ENCODE results near the gene NID2.

The NID2 gene

DNA sequence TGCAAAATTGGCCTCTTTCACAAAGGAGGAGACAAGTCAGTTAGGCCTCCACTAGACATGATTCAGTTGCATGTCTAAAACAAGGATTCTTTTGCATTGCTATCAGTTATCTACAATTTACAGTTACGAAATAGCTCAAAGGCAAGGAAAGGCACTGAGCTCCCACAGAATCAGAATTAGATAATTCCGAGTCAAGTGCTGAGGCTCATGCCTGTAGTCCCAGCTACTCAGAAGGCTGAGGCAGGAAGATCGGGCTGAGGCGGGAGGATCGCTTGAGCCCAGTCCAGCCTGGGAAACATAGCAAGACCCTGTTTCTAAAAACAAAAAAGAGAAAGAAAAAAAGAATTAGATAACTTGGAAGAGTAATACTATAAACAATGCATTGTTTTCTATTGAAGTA is 91.8 kb downstream of the NID2 start:
- Histone ChIP-seq H3K4me1 (peaks cover 11% of the 10 kb centered on the region; the same call in 1 of the 2 replicates), H3K27me3 (no peaks in the 10 kb centered on the region), H3K9me3 (no peaks in the 10 kb centered on the region), H3K4me3 (ENCODE audit: low read depth, low read length) (no peak overlapping the region), H3K36me3 (no peaks in the 10 kb centered on the region)
- DNase-seq: no peak
- TF ChIP-seq, protein P1, sequence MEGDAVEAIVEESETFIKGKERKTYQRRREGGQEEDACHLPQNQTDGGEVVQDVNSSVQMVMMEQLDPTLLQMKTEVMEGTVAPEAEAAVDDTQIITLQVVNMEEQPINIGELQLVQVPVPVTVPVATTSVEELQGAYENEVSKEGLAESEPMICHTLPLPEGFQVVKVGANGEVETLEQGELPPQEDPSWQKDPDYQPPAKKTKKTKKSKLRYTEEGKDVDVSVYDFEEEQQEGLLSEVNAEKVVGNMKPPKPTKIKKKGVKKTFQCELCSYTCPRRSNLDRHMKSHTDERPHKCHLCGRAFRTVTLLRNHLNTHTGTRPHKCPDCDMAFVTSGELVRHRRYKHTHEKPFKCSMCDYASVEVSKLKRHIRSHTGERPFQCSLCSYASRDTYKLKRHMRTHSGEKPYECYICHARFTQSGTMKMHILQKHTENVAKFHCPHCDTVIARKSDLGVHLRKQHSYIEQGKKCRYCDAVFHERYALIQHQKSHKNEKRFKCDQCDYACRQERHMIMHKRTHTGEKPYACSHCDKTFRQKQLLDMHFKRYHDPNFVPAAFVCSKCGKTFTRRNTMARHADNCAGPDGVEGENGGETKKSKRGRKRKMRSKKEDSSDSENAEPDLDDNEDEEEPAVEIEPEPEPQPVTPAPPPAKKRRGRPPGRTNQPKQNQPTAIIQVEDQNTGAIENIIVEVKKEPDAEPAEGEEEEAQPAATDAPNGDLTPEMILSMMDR (IDR thresholded peaks at IDR 0.05; ENCODE audit: low read depth, low read length): no peak

DNA sequence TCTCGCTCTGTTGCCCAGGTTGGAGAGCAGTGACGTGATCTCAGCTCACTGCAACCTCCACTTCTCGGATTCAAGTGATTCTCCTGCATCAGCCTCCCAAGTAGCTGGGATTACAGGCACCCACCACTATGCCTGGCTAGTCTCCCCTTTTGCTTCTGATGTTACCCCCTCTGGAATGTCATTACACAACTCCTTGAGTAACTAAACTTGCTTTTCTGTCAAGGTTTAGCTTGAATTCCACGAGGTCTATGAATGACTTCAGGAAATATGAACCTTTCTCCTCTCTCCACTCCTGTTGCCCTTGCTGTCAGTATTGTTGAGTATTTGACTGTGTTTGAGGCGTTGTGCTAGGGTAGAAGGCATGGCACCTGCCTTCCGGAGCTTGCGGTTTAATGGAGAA is 96.3 kb downstream of the NID2 start:
- H3K27me3 ChIP-seq: no peaks in the 10 kb centered on the region
- no peak for DNase-seq
- no peak overlapping the region for H3K4me3 ChIP-seq (ENCODE audit: low read depth, low read length)
- H3K36me3 ChIP-seq: no peaks in the 10 kb centered on the region
- H3K9me3 ChIP-seq: no peaks in the 10 kb centered on the region
- H3K4me1 ChIP-seq: peaks cover 7% of the 10 kb centered on the region; the same call in 1 of the 2 replicates
- TF ChIP-seq, protein P1 (IDR thresholded peaks at IDR 0.05; ENCODE audit: low read depth, low read length): no peak

DNA sequence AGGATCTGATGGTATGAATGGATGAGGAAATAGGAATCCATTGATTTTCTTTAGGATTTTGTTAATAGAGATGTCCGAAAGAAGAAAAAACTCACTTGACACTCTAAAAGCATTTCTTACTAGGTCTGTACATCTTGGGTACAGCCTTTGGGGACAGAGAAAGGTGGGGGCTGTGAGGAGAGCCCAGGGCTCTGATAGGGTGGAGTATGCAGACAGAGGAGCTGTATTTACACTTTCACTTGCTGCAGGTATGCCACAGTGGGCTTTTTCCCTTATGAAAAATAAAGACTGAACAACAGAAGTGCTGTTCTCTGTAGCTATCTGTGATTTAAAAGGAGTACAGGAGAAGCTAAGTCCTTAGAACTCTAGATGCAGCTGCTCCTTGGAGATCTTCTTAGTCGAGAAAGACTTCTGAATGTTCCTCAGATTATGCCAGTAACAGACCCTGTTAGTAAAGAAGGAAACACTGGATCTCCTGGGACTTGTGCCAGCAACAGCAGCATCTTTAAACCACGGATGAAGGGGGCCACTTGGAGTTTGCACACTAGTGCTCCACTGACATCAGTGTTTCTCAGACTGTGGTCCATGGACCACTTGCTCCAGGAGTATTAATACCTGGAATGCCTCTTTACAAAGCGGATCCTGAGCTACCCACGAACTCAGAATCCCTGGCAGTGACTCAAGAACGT is 98.9 kb downstream of the NID2 start:
- DNase-seq: no peak
- Histone ChIP-seq H3K9me3 (no peaks in the 10 kb centered on the region), H3K27me3 (no peaks in the 10 kb centered on the region), H3K4me3 (ENCODE audit: low read depth, low read length) (no peak overlapping the region), H3K4me1 (peaks cover 7% of the 10 kb centered on the region; the same call in 1 of the 2 replicates), H3K36me3 (no peaks in the 10 kb centered on the region)
- TF ChIP-seq, protein P1 (IDR thresholded peaks at IDR 0.05; ENCODE audit: low read depth, low read length): no peak

DNA sequence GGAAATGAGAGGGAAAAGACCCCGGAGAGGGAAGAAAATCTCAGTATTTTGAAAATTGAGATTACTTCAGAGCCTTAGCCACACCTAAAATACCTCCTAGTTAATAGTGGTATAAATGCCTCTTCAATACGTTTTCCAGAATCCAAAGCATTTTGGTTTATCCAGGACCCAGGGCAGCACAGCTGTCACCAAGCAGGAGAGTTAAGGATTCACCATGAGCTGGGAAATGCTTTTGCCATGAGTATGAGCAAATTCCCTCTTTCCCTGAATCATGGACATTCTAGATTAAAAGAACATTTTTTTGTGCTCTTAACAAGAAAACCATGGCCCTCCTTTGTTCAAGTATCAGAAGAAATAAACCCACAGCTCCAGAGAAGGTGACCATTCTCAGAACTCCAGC is 101.3 kb downstream of the NID2 start:
- Histone ChIP-seq H3K36me3 (peaks cover 4% of the 10 kb centered on the region; the same call in 1 of the 2 replicates), H3K4me3 (ENCODE audit: low read depth, low read length) (no peak overlapping the region), H3K9me3 (no peaks in the 10 kb centered on the region), H3K4me1 (peaks cover 3% of the 10 kb centered on the region; the same call in 1 of the 2 replicates), H3K27me3 (no peaks in the 10 kb centered on the region)
- TF ChIP-seq, protein P1 (IDR thresholded peaks at IDR 0.05; ENCODE audit: low read depth, low read length): no peak
- no peak for DNase-seq

DNA sequence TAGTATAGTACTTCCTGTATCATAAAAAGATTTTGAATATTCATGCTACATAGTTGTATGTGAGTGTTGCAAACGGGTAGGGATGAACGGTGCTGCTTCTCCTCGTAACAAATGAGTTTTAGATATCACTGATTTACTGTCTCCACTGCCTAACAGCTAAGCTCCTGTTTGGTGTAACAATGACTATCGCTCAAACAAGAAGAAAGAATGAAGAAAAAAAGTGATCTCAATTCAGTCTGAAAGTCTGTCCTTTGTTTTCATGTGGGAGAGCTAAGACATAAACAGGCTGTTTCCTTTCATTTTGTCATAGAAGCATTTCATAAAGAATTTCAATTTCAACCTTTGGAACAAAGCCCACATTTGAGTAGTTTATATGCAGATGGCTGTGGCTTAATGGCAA is 105.6 kb downstream of the NID2 start:
- Histone ChIP-seq H3K4me1 (no peaks in the 10 kb centered on the region; the same call in 1 of the 2 replicates), H3K4me3 (ENCODE audit: low read depth, low read length) (no peak overlapping the region), H3K9me3 (no peaks in the 10 kb centered on the region), H3K36me3 (peaks cover 12% of the 10 kb centered on the region; the same call in 1 of the 2 replicates), H3K27me3 (no peaks in the 10 kb centered on the region)
- TF ChIP-seq, protein P1 (IDR thresholded peaks at IDR 0.05; ENCODE audit: low read depth, low read length): no peak
- no peak for DNase-seq

DNA sequence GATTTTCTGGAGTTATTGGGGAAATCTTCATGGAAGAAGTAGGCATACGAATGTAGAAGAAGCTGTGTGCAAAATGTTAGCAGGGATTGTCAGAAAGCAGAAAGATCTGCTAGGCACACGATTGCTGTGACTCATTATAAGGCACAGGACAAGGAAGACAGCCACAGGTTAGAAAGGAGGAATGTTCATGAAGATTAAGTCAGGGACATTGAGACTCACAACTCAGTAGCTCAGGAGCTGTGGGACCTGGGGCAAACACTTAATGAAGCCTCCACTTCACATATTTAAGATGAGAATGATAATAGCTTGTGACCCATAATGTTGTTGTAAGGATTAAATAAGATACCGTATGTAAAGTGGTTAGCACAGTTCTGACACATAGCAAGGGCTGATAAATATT is 106.1 kb downstream of the NID2 start:
- Histone ChIP-seq H3K36me3 (peaks cover 12% of the 10 kb centered on the region; the same call in 1 of the 2 replicates), H3K4me3 (ENCODE audit: low read depth, low read length) (no peak overlapping the region), H3K4me1 (no peaks in the 10 kb centered on the region; the same call in 1 of the 2 replicates), H3K27me3 (no peaks in the 10 kb centered on the region), H3K9me3 (no peaks in the 10 kb centered on the region)
- no peak for DNase-seq
- TF ChIP-seq, protein P1 (IDR thresholded peaks at IDR 0.05; ENCODE audit: low read depth, low read length): no peak

Measured in BE2C (cell line).